Sigmoid colon (tissue), 7 donors: ENCODE data around the gene TXNDC5. TPM values are rescaled to one million over a fixed set of nuclear protein-coding genes. Genes with fewer than 3 reads are reported as not detected.

Experiments
- DNase-seq: peaks from one replicate; pipeline ENCODE4 v3.0.0-alpha.2; 2019
- H3K27ac ChIP-seq, 4 donors: fragments of 200-600 bp; sonication (generic); one replicate each; pipeline ENCODE4 v1.5.1; 2016 to 2019; ENCODE audit warnings: mild to moderate bottlenecking in 1 of 4
- H3K27me3 ChIP-seq, 3 donors: fragments of 200-600 bp; sonication (generic); one replicate each; pipeline ENCODE4 v1.5.1; 2019; ENCODE audit warnings: mild to moderate bottlenecking in 1 of 3
- H3K36me3 ChIP-seq, 4 donors: fragments of 200-600 bp; sonication (generic); one replicate each; pipeline ENCODE4 v1.5.1; 2016 to 2019
- H3K4me1 ChIP-seq, 4 donors: fragments of 200-600 bp; sonication (generic); one replicate each; pipeline ENCODE4 v1.5.1; 2017 to 2019
- H3K4me3 ChIP-seq, 4 donors: fragments of 200-600 bp; sonication (generic); one replicate each; pipeline ENCODE4 v1.5.1; 2017 to 2019; ENCODE audit warnings: mild to moderate bottlenecking in 2 of 4, moderate library complexity in 1 of 4
- H3K9me3 ChIP-seq, 4 donors: fragments of 200-600 bp in 3 of 4; sonication (generic) in 3 of 4; one replicate each; pipeline versions ENCODE4 v1.5.1 to v1.6.1; 2013 to 2019
- CTCF ChIP-seq, 4 experiments: fragments of 450-650 bp in 3 of 4; fragments of 200-600 bp in 1 of 4; IDR thresholded peaks; one replicate each; pipeline ENCODE4 v1.5.1; 2016 to 2019; ENCODE audit warnings: antibody characterized with exemption in 4 of 4, mild to moderate bottlenecking in 3 of 4, moderate library complexity in 2 of 4
- EP300 ChIP-seq, 4 donors: sonication (generic); formaldehyde crosslinking; IDR thresholded peaks; one replicate each; pipeline ENCODE4 v1.6.1; 2017; ENCODE audit warnings: antibody characterized with exemption in 4 of 4
- POLR2A ChIP-seq, 2 donors: fragments of 450-650 bp; IDR thresholded peaks; one replicate each; pipeline ENCODE4 v1.6.1; 2016; ENCODE audit warnings: antibody characterized with exemption in 2 of 2, mild to moderate bottlenecking in 2 of 2, moderate library complexity in 2 of 2
- POLR2AphosphoS5 ChIP-seq, 4 donors: sonication (generic); formaldehyde crosslinking; IDR thresholded peaks; one replicate each; pipeline ENCODE4 v1.6.1; 2017; ENCODE audit warnings: antibody characterized with exemption in 4 of 4
- WGBS, 2 donors: extraction: QIAGEN DNeasy Blood & Tissue Kit; methylation state at CpG; one replicate each; pipeline ENCODE4 v1.1.7; 2013; 5-methylcytosine and 5-hydroxymethylcytosine counted together
- intact Hi-C: fragments of 100-400 bp; cut with DNase I; formaldehyde crosslinking; loops from one replicate; pipeline ENCODE4 v1.15.1; 2023
- polyA plus RNA-seq, 3 donors: library from polyadenylated mRNA; stranded (reverse); fragments of 200-250 nt; gene quantifications; one replicate each; pipeline ENCODE4 v1.2.3, GENCODE V29; 2013
- total RNA-seq, 4 donors: library from RNA; depleted of rRNA; stranded (reverse); fragments of >200 nt; gene quantifications; one replicate each; pipeline ENCODE4 v1.1.0, GENCODE V29; 2016
- donor health status: healthy with polysubstance abuse.
- donor health status: Bipolar disorder and iron deficiency.
- donor health status: healthy.

The TXNDC5 gene
- total and polyA plus RNA-seq, 7 donors = 18.6 to 75.2 (median 51.7) TPM

- Histone ChIP-seq H3K9me3 (peaks cover 0 to 16% (median 2%) of the 10 kb centered on the region in 4 donors), H3K4me1 (no peaks in the 10 kb centered on the region), H3K27ac (no peak overlapping the region), H3K27me3 (no peaks in the 10 kb centered on the region), H3K36me3 (no peaks in the 10 kb centered on the region), H3K4me3 (no peak overlapping the region)
- intact Hi-C loops = no loop called here
- DNase-seq = no peak
- TF ChIP-seq POLR2A (IDR thresholded peaks at IDR 0.05) = no peak
- TF ChIP-seq CTCF (IDR thresholded peaks at IDR 0.05) = no peak
- TF ChIP-seq EP300 (IDR thresholded peaks at IDR 0.05) = no peak
- TF ChIP-seq POLR2AphosphoS5 (IDR thresholded peaks at IDR 0.05) = no peak
Observed at GRCh38 chr6:7851780-7852179, 58.8 kb downstream of the TXNDC5 start.

- no peaks in the 10 kb centered on the region for H3K27me3 ChIP-seq
- no peak overlapping the region for H3K27ac ChIP-seq
- H3K4me3 ChIP-seq = no peak overlapping the region
- WGBS, 2 donors = 83 to 84% methylated on average over 4 of the region's 4 CpGs
- no peaks in the 10 kb centered on the region for H3K4me1 ChIP-seq
- no peaks in the 10 kb centered on the region for H3K36me3 ChIP-seq
- DNase-seq = no peak
- intact Hi-C loops = no loop called here
- no peak for TF ChIP-seq EP300 (IDR thresholded peaks at IDR 0.05)
- TF ChIP-seq POLR2A (IDR thresholded peaks at IDR 0.05) = no peak
- no peak for TF ChIP-seq POLR2AphosphoS5 (IDR thresholded peaks at IDR 0.05)
- TF ChIP-seq CTCF (IDR thresholded peaks at IDR 0.05) = no peak
- peaks cover 0 to 16% (median 2%) of the 10 kb centered on the region in 4 donors for H3K9me3 ChIP-seq
Observed at GRCh38 chr6:7848229-7848628, 62.4 kb downstream of the TXNDC5 start.

GRCh38 chr6:7846966-7847818 is 63.4 kb downstream of the TXNDC5 start:
- Histone ChIP-seq H3K27me3 (no peaks in the 10 kb centered on the region), H3K27ac (no peak overlapping the region)
- intact Hi-C loops = no loop called here

GRCh38 chr6:7841781-7842468 is 68.7 kb downstream of the TXNDC5 start:
- 71 to 82% methylated on average over 3 of the region's 3 CpGs for WGBS, 2 donors
- H3K27ac ChIP-seq = no peak overlapping the region
- no peak for TF ChIP-seq POLR2AphosphoS5 (IDR thresholded peaks at IDR 0.05)
- no peak for TF ChIP-seq CTCF (IDR thresholded peaks at IDR 0.05)
- TF ChIP-seq EP300 (IDR thresholded peaks at IDR 0.05) = no peak
- TF ChIP-seq POLR2A (IDR thresholded peaks at IDR 0.05) = no peak
- H3K4me1 ChIP-seq = no peaks in the 10 kb centered on the region
- no peak overlapping the region for H3K4me3 ChIP-seq
- DNase-seq = no peak
- H3K27me3 ChIP-seq = no peaks in the 10 kb centered on the region
- no peaks in the 10 kb centered on the region for H3K9me3 ChIP-seq
- intact Hi-C loops = no loop called here
- no peaks in the 10 kb centered on the region for H3K36me3 ChIP-seq

More at GRCh38 chr6:7846966-7847818, 63.4 kb downstream of the TXNDC5 start:
- TF ChIP-seq POLR2AphosphoS5 (IDR thresholded peaks at IDR 0.05) (no peak), CTCF (IDR thresholded peaks at IDR 0.05) (no peak), EP300 (IDR thresholded peaks at IDR 0.05) (no peak), POLR2A (IDR thresholded peaks at IDR 0.05) (no peak)
- H3K36me3 ChIP-seq = no peaks in the 10 kb centered on the region
- 68 to 80% methylated on average over 7 of the region's 7 CpGs for WGBS, 2 donors
- peaks cover 0 to 11% (median under 1%) of the 10 kb centered on the region in 4 donors for H3K9me3 ChIP-seq
- no peaks in the 10 kb centered on the region for H3K4me1 ChIP-seq
- DNase-seq = no peak
- H3K4me3 ChIP-seq = no peak overlapping the region
